Heart left ventricle (tissue), 16 donors: Measurements from ENCODE around the gene ADGRB2. TPM values are rescaled to one million over a fixed set of nuclear protein-coding genes. Genes with fewer than 3 reads are reported as not detected.

Experiments
- ATAC-seq, 4 donors: fragments of 200-7000 bp; cut with Tn5 transposase; one replicate each; pipeline ENCODE4 v1.9.1; 2020 to 2022; ENCODE audit warnings: moderate library complexity in 4 of 4, mild to moderate bottlenecking in 3 of 4, moderate number of reproducible peaks in 1 of 4
- DNase-seq, 5 donors: peaks; one replicate each; pipeline ENCODE4 v3.0.0-alpha.2; 2020
- H3K27ac ChIP-seq, 12 donors: fragments of 200-600 bp; sonication (generic) in 4 of 12; one replicate each; pipeline versions ENCODE4 v1.5.0 to v1.8.0; 2016 to 2022; ENCODE audit warnings: mild to moderate bottlenecking in 2 of 12
- H3K27me3 ChIP-seq, 9 donors: fragments of 200-600 bp; sonication (generic) in 2 of 9; one replicate each; pipeline versions ENCODE4 v1.5.1 to v1.8.0; 2016 to 2022; ENCODE audit warnings: mild to moderate bottlenecking in 3 of 9
- H3K36me3 ChIP-seq, 9 donors: fragments of 200-600 bp; sonication (generic) in 2 of 9; one replicate each; pipeline versions ENCODE4 v1.5.0 to v1.8.0; 2018 to 2022; ENCODE audit warnings: mild to moderate bottlenecking in 2 of 9
- H3K4me1 ChIP-seq, 12 donors: fragments of 200-600 bp; sonication (generic) in 4 of 12; one replicate each; pipeline versions ENCODE4 v1.5.0 to v1.8.0; 2016 to 2022; ENCODE audit warnings: mild to moderate bottlenecking in 3 of 12
- H3K4me3 ChIP-seq, 12 donors: fragments of 200-600 bp; sonication (generic) in 4 of 12; one replicate each; pipeline versions ENCODE4 v1.5.0 to v1.8.0; 2017 to 2022; ENCODE audit warnings: mild to moderate bottlenecking in 9 of 12, moderate library complexity in 4 of 12
- H3K9me3 ChIP-seq, 12 donors: fragments of 200-600 bp; sonication (generic) in 4 of 12; one replicate each; pipeline versions ENCODE4 v1.5.0 to v1.8.0; 2016 to 2022; ENCODE audit warnings: mild to moderate bottlenecking in 1 of 12
- CTCF ChIP-seq, 12 donors: fragments of 200-600 bp; sonication (generic) in 4 of 12; IDR thresholded peaks; one replicate each; pipeline versions ENCODE4 v1.5.0 to v1.8.0; 2018 to 2022; ENCODE audit warnings: antibody characterized with exemption in 12 of 12, mild to moderate bottlenecking in 5 of 12
- POLR2A ChIP-seq, 2 donors: fragments of 450-650 bp; IDR thresholded peaks; one replicate each; pipeline ENCODE4 v1.6.1; 2017; ENCODE audit warnings: antibody characterized with exemption in 2 of 2, mild to moderate bottlenecking in 2 of 2, moderate library complexity in 2 of 2
- WGBS, 4 donors: extraction: QIAGEN DNeasy Blood & Tissue Kit in 2 of 4; methylation state at CpG; one replicate each; pipeline versions ENCODE4 v1.1.5 to v1.1.7; 2013 to 2018; 5-methylcytosine and 5-hydroxymethylcytosine counted together
- intact Hi-C, 10 donors: fragments of 100-400 bp; cut with DNase I; formaldehyde crosslinking; loops; one replicate each; pipeline versions ENCODE4 v1.11.1 to v1.14.2; 2022
- polyA plus RNA-seq, 2 donors: library from polyadenylated mRNA; stranded (reverse); fragments of 200-250 nt; gene quantifications; one replicate each; pipeline ENCODE4 v1.2.3, GENCODE V29; 2013
- total RNA-seq, 9 donors: library from RNA; depleted of rRNA in 2 of 9; stranded (reverse); fragments of >200 nt in 2 of 9; fragmentation: NEBNext Ultra II Directional in 3 of 9; extraction: Animal tissue kit (Norgen Biotek cat#: 25700) in 3 of 9; gene quantifications; one replicate each; pipeline versions ENCODE4 v1.1.0 to v1.2.4, GENCODE V29; 2016 to 2023
- donor health status: ischemic (EF 13 %, LVEDD 7.1; RV severe dilation, severe dysfunction).
- donor health status: healthy with polysubstance abuse.
- donor health status: DM: no; HTN: yes; CAD: no.
- donor health status: DM: no; HTN: no; CAD: no.
- donor health status: ischemic (EF 25% LVEDD 6.9; RV normal size, moderate dysfunction).
- donor health status: ischemic (EF 25% LVEDD 5.7; RV mildly dilated, moderate dysfunction).
- donor health status: healthy.
- donor health status: DM: yes; HTN: yes; CAD: no.
- donor health status: ischemic (EF 35%, LVEDD 5.7; RV mildly dilated, moderate dysfunction).
- donor health status: nonischemic (EF 11% LVEDD 7.7; RV severe dilation, severe dysfunction).
- donor health status: DM: yes; HTN: yes; CAD: no.
- donor health status: PGD.
- donor health status: ischemic (EF 29% LVEDD 5.4; RV normal size, mild dysfunction).
- donor health status: nonischemic (EF 23%, LVEDD 6.1; RV moderate dilation, normal function).

Gene ADGRB2
- total and polyA plus RNA-seq, 11 donors: 1.1 to 18.5 (median 9.6) TPM

- WGBS, 4 donors: 9 to 37% (median 17%) methylated on average over 15 to 49 of the region's 49 CpGs
- peaks cover 3 to 30% (median 14%) of the 10 kb centered on the region in 12 donors for H3K4me1 ChIP-seq
- TF ChIP-seq POLR2A (IDR thresholded peaks at IDR 0.05): no peak
- TF ChIP-seq CTCF (IDR thresholded peaks at IDR 0.05): no peak
- H3K27ac ChIP-seq: no peak overlapping the region
- H3K27me3 ChIP-seq: peaks cover 14 to 52% (median 38%) of the 10 kb centered on the region in 9 donors
- intact Hi-C loops: no loop called here
- DNase-seq (no peak), ATAC-seq (no peak)
- H3K36me3 ChIP-seq: no peaks in the 10 kb centered on the region
- H3K4me3 ChIP-seq: peak overlapping the region in 9 of 12 donors; percentile 2 to 39 (median 23)
- no peaks in the 10 kb centered on the region for H3K9me3 ChIP-seq
Measured at GRCh38 chr1:31772669-31773248, 8.6 kb upstream of the ADGRB2 start.

- intact Hi-C loops: no loop called here
- H3K27me3 ChIP-seq: peaks cover 14 to 52% (median 38%) of the 10 kb centered on the region in 9 donors
- no peaks in the 10 kb centered on the region for H3K9me3 ChIP-seq
- H3K36me3 ChIP-seq: no peaks in the 10 kb centered on the region
- H3K4me1 ChIP-seq: peaks cover 3 to 30% (median 14%) of the 10 kb centered on the region in 12 donors
- DNase-seq (no peak), ATAC-seq (peak in 3 of 4 donors; percentile 10 to 40 (median 27))
- H3K4me3 ChIP-seq: peak overlapping the region in 10 of 12 donors; percentile 2 to 39 (median 28)
- TF ChIP-seq CTCF (IDR thresholded peaks at IDR 0.05): peak in 2 of 12 donors; percentile 3 to 9
- TF ChIP-seq POLR2A (IDR thresholded peaks at IDR 0.05): no peak
- WGBS, 4 donors: 11 to 19% (median 13%) methylated on average over 45 to 68 of the region's 68 CpGs
- no peak overlapping the region for H3K27ac ChIP-seq
Measured at GRCh38 chr1:31771891-31772668, 7.9 kb upstream of the ADGRB2 start.

- H3K27ac ChIP-seq: peak overlapping the region in 1 of 12 donors; percentile 13
- intact Hi-C loops: no loop called here
- peak; percentile 71 to 92 (median 78) for ATAC-seq
- peaks cover 14 to 48% (median 31%) of the 10 kb centered on the region in 9 donors for H3K27me3 ChIP-seq
- peak in 4 of 5 donors; percentile 69 to 85 (median 74) for DNase-seq
- no peaks in the 10 kb centered on the region for H3K36me3 ChIP-seq
- peaks cover 3 to 30% (median 14%) of the 10 kb centered on the region in 12 donors for H3K4me1 ChIP-seq
- H3K4me3 ChIP-seq: no peak overlapping the region
- no peaks in the 10 kb centered on the region for H3K9me3 ChIP-seq
- WGBS, 4 donors: 34 to 51% (median 40%) methylated on average over 6 to 12 of the region's 12 CpGs
- TF ChIP-seq CTCF (IDR thresholded peaks at IDR 0.05): no peak
- no peak for TF ChIP-seq POLR2A (IDR thresholded peaks at IDR 0.05)
Measured at GRCh38 chr1:31769720-31770390, 5.7 kb upstream of the ADGRB2 start.
